ENCODE measurements around the gene GART. TPM values are rescaled to one million over a fixed set of nuclear protein-coding genes. Genes with fewer than 3 reads are reported as not detected.

The GART gene
- total and polyA plus RNA-seq, 2 of the 4 experiments (the other 2 are of a cell fraction) = 29.9 to 73.8 TPM

DNA sequence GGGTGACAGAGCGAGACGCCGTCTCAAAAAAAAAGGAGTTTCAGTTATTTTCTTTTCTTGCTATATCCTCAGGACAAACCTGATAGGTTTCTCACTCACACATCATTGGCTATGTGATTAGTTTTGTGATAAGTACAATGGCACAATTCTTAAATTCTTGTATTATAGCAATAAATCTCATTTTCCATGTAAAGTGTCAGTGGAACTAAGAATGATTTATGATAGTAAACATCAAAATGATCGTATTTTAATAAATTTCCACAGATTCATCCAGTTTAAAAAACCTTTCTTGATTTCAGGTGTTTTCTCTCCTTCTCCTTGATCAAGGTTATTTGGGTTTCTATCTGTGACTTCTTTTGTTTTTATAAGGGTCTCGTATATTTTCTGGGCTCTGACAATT is 53.9 kb downstream of the GART start:
- H2AK9ac ChIP-seq (replicated peaks; ENCODE audit: low read depth, low read length, poor library complexity) = no peak overlapping the region
- ChIA-PET CTCF (no interaction called here), POLR2A (ENCODE audit: unreplicated experiment) (no interaction called here)
- no peak overlapping the region for H2BK20ac ChIP-seq (ENCODE audit: low read depth, low read length)
- H3K56ac ChIP-seq (ENCODE audit: extremely low read depth, insufficient read depth, low read length) = no peak overlapping the region
- H3K79me1 ChIP-seq (ENCODE audit: low read depth in 1 of 2, low read length in 2 of 2) = 0 out of 4 replicates have a peak, but pooled peaks cover 0 to 2% of the 10 kb centered on the region in 2 experiments
- WGBS, 2 experiments (ENCODE audit: extremely low coverage in 2 of 2, insufficient read length in 1 of 2) = no CpG with 5 or more reads among the region's 5 CpGs
- H2BK15ac ChIP-seq (ENCODE audit: low read depth, low read length) = no peak overlapping the region
- no peak overlapping the region for H2BK5ac ChIP-seq (ENCODE audit: low read depth, low read length, poor library complexity, severe bottlenecking)
- no peak overlapping the region for H3K18ac ChIP-seq (ENCODE audit: low read depth, low read length)
- no peaks in the 10 kb centered on the region for H3K36me3 ChIP-seq (ENCODE audit: control insufficient read depth, insufficient read depth, low read length)
- dilution Hi-C loops (cut with HindIII; ENCODE audit: low sequenced_read_pairs, unreplicated experiment) = no loop called here
- H3K4me2 ChIP-seq (ENCODE audit: low read depth, low read length) = no peak overlapping the region
- intact Hi-C loops (cut with micrococcal nuclease) = no loop called here
- no peak for ATAC-seq (ENCODE audit: low read depth)
- no peak overlapping the region for H4K8ac ChIP-seq (ENCODE audit: low read depth in 2 of 2, low read length in 2 of 2)
- BruUV-seq (replicated peaks) = no TSS peak
- no peaks in the 10 kb centered on the region for H3K27me3 ChIP-seq (ENCODE audit: control insufficient read depth, insufficient read depth, low read length)
- H2AK5ac ChIP-seq (ENCODE audit: low read depth, low read length) = no peak overlapping the region
- no peak for DNase-seq
- no peak overlapping the region for H4K5ac ChIP-seq (ENCODE audit: low read depth, low read length)
- H3K9me3 ChIP-seq (ENCODE audit: control insufficient read depth, insufficient read depth, low read length) = no peaks in the 10 kb centered on the region
- TF ChIP-seq POLR2A (IDR thresholded peaks at IDR 0.05; ENCODE audit: low read depth, low read length) (no peak), CHD1 (IDR thresholded peaks at IDR 0.05; ENCODE audit: low read depth, low read length) (no peak), RCOR1 (IDR thresholded peaks at IDR 0.05; ENCODE audit: insufficient replicate concordance, low read length) (no peak), FOS (IDR thresholded peaks at IDR 0.05; ENCODE audit: low read depth, low read length) (no peak), SMC3 (IDR thresholded peaks at IDR 0.05; ENCODE audit: low read depth, low read length) (no peak), MAFK (IDR thresholded peaks at IDR 0.05; ENCODE audit: low read depth, low read length) (no peak)
- TF ChIP-seq, protein P1, sequence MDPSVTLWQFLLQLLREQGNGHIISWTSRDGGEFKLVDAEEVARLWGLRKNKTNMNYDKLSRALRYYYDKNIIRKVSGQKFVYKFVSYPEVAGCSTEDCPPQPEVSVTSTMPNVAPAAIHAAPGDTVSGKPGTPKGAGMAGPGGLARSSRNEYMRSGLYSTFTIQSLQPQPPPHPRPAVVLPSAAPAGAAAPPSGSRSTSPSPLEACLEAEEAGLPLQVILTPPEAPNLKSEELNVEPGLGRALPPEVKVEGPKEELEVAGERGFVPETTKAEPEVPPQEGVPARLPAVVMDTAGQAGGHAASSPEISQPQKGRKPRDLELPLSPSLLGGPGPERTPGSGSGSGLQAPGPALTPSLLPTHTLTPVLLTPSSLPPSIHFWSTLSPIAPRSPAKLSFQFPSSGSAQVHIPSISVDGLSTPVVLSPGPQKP (IDR thresholded peaks at IDR 0.05; ENCODE audit: borderline replicate concordance, low read depth, low read length) = no peak
- no peak overlapping the region for H2BK120ac ChIP-seq (ENCODE audit: low read depth, low read length)
- no peak overlapping the region for H3K27ac ChIP-seq (ENCODE audit: insufficient read depth, low read length)
- H3K14ac ChIP-seq (replicated peaks; ENCODE audit: low read depth, low read length) = no peak overlapping the region
- H3K9ac ChIP-seq (ENCODE audit: low read depth, low read length) = no peak overlapping the region
- no peaks in the 10 kb centered on the region for H4K20me1 ChIP-seq (ENCODE audit: insufficient read depth, low read length)
- H3K9me1 ChIP-seq (ENCODE audit: insufficient read depth, low read length) = 0 out of 2 replicates have a peak, but pooled peaks cover 4% of the 10 kb centered on the region
- no peak overlapping the region for H3K4ac ChIP-seq (ENCODE audit: low read depth, low read length)
- no peak overlapping the region for H3K23ac ChIP-seq (ENCODE audit: low read depth, low read length)
- peaks cover 3% of the 10 kb centered on the region; the same call in 1 of the 2 replicates for H3K4me1 ChIP-seq (ENCODE audit: control insufficient read depth, insufficient read depth, low read length)
- H3K4me3 ChIP-seq (ENCODE audit: insufficient read depth, low read depth, low read length) = no peak overlapping the region
- in situ Hi-C loops (cut with MboI; ENCODE audit: low sequenced_read_pairs) = no loop called here
- no peak overlapping the region for H2AFZ ChIP-seq (replicated peaks; ENCODE audit: low read length, poor library complexity)
- H4K91ac ChIP-seq (ENCODE audit: insufficient read depth, low read depth, low read length) = no peak overlapping the region

Data from IMR-90 (cell line).